ENCODE results near the gene ELFN1.

Gene ELFN1

GRCh38 chr7:1643270-1644092 lies 26.6 kb upstream of the ELFN1 start:
- TF ChIP-seq CTCF (conservative IDR thresholded peaks at IDR 0.05), result no peak

GRCh38 chr7:1644341-1645070 lies 25.6 kb upstream of the ELFN1 start:
- TF ChIP-seq CTCF (conservative IDR thresholded peaks at IDR 0.05), result no peak
- H3K27ac ChIP-seq, result no peak overlapping the region

More at GRCh38 chr7:1643270-1644092, 26.6 kb upstream of the ELFN1 start:
- no peak overlapping the region for H3K27ac ChIP-seq

GRCh38 chr7:1645071-1645409 lies 25.0 kb upstream of the ELFN1 start:
- TF ChIP-seq CTCF (conservative IDR thresholded peaks at IDR 0.05), result no peak
- no peak overlapping the region for H3K27ac ChIP-seq

GRCh38 chr7:1645476-1645875 lies 24.6 kb upstream of the ELFN1 start:
- TF ChIP-seq CTCF (conservative IDR thresholded peaks at IDR 0.05), result no peak
- no peak overlapping the region for H3K27ac ChIP-seq

- TF ChIP-seq CTCF (conservative IDR thresholded peaks at IDR 0.05), result no peak
- no peak overlapping the region for H3K27ac ChIP-seq
Measured at GRCh38 chr7:1646391-1646790, 23.7 kb upstream of the ELFN1 start.

- H3K27ac ChIP-seq, result no peak overlapping the region
- no peak for TF ChIP-seq CTCF (conservative IDR thresholded peaks at IDR 0.05)
Measured at GRCh38 chr7:1646957-1647891, 22.9 kb upstream of the ELFN1 start.
